ENCODE measurements around the gene SEMA6B.
"Not testable (repeated sequence)": the region's sequence is repeated elsewhere in the genome, so short reads cannot be mapped to it uniquely, and the experiment has no call there.

SEMA6B gene

GRCh38 chr19:4547303-4548237 lies 11.9 kb downstream of the SEMA6B start:
- DNase-seq (ENCODE audit: low spot score) = peak; percentile 52

- DNase-seq (ENCODE audit: low spot score) = no peak
Observed at GRCh38 chr19:4543842-4544647, 15.4 kb downstream of the SEMA6B start.

GRCh38 chr19:4542896-4543841 lies 16.3 kb downstream of the SEMA6B start:
- no peak for DNase-seq (ENCODE audit: low spot score)

GRCh38 chr19:4541806-4542145 lies 17.7 kb downstream of the SEMA6B start:
- DNase-seq (ENCODE audit: low spot score) = not testable (repeated sequence)

- no peak for DNase-seq (ENCODE audit: low spot score)
Observed at GRCh38 chr19:4541114-4541805, 18.2 kb downstream of the SEMA6B start.

GRCh38 chr19:4539693-4540581 lies 19.5 kb downstream of the SEMA6B start, which contains the start of gene LRG1:
TSS of gene LRG1 (minus strand) at chr19:4540036. CDS start at chr19:4540013, 23 bp downstream.
- peak; percentile 89 for DNase-seq (ENCODE audit: low spot score)

GRCh38 chr19:4539169-4539692 lies 20.3 kb downstream of the SEMA6B start:
- DNase-seq (ENCODE audit: low spot score) = no peak

- DNase-seq (ENCODE audit: low spot score) = no peak
Observed at GRCh38 chr19:4538601-4538954, 20.9 kb downstream of the SEMA6B start.

GRCh38 chr19:4537953-4538600 lies 21.4 kb downstream of the SEMA6B start:
- DNase-seq (ENCODE audit: low spot score) = no peak

GRCh38 chr19:4536798-4537197 lies 22.7 kb downstream of the SEMA6B start:
- DNase-seq (ENCODE audit: low spot score) = no peak

- DNase-seq (ENCODE audit: low spot score) = peak; percentile 96
Observed at GRCh38 chr19:4534836-4535658, 24.4 kb downstream of the SEMA6B start, which contains the start of gene PLIN5. TSS of gene PLIN5 (minus strand) at chr19:4535224. CDS start at chr19:4534074, 1,150 bp downstream.

GRCh38 chr19:4533835-4534424 lies 25.6 kb downstream of the SEMA6B start:
- DNase-seq (ENCODE audit: low spot score) = no peak

- DNase-seq (ENCODE audit: low spot score) = no peak
Observed at GRCh38 chr19:4533334-4533733, 26.1 kb downstream of the SEMA6B start.

GRCh38 chr19:4531562-4532165 lies 27.8 kb downstream of the SEMA6B start:
- DNase-seq (ENCODE audit: low spot score) = no peak

GRCh38 chr19:4529924-4530522 lies 29.5 kb downstream of the SEMA6B start:
- no peak for DNase-seq (ENCODE audit: low spot score)

GRCh38 chr19:4528843-4529242 lies 30.6 kb downstream of the SEMA6B start:
- no peak for DNase-seq (ENCODE audit: low spot score)

GRCh38 chr19:4527377-4527776 lies 32.1 kb downstream of the SEMA6B start:
- DNase-seq (ENCODE audit: low spot score) = not testable (repeated sequence)
